Stimulated activated CD4-positive, alpha-beta T cell treated with anti-CD3 and anti-CD28 coated beads, Interleukin-2, amount 100 ng/mL, for 48 hours (primary cell): ENCODE data around the gene ACTG2.
A peak's percentile ranks its signal among the peaks of the same experiment; 100 is the strongest.
"Not testable (repeated sequence)": the region's sequence is repeated elsewhere in the genome, so short reads cannot be mapped to it uniquely, and the experiment has no call there.

ENCODE experiments used
- DNase-seq, 2 donors: peaks; one replicate each; pipeline ENCODE4 v3.0.0-alpha.2; 2020

The ACTG2 gene

DNA sequence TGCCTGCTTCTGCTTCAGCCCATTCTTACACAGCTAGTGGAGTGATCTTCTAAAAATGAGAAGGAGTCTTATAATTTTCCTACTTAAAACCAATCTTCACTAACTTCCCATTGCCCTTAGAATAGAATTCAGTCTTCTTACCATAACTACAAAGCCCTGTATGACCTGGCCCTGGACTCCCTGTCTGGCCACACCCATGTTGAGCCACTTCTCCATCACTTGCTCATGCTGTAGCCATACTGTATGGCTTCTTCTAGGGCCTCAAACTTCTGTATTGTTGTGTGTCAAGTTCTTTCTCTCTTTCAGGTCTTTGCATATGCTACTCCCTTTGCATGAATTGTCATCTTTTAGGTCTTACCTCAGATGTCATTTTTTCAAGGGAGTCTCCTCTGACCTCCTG lies 45.1 kb downstream of the ACTG2 start:
- DNase-seq = no peak

DNA sequence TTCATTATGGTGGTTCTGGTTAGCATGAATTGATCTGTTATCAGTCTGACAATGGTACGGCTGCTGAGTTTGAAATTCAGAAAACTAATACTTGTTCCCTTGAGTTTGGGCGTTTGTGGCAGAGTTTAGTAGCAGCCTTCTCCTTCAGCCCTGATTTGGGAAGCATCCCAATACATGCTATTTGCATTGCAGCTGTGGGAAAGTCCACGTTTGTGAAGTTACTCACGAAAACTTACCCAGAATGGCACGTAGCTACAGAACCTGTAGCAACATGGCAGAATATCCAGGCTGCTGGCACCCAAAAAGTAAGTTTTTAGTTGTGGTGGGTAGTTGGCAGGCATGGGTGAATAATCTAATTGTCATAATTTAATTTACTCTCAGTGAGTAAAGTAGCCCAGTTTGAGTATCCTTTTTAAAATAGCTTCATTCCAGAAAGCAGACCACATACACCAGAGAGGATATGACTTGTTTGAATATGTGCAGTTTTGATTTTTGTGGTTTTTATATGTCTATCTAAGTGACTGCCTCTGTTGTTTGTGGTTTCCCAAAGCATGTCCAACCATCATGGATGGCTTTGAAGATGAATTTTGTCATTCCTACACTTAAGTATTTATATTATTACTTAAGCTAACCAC lies 46.0 kb downstream of the ACTG2 start:
- no peak for DNase-seq

DNA sequence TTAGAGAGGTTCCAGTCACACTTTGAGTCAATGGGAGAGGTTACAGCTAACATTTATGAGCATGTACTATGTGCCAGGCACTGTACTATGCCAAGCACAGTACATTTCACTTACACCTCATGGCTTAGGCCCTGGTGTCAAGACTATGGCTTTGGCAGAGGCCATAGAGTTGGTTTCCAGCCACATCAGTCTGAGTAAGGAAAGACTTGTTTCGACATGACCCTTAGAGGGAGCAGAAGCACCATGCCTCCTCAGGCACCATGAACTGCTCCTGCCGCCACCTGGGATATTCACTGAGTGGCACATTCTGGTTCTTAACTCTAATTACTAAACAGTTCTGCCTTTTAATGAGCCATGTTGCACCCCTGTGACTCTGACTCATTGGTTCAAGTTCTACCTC lies 46.6 kb downstream of the ACTG2 start:
- DNase-seq = no peak

DNA sequence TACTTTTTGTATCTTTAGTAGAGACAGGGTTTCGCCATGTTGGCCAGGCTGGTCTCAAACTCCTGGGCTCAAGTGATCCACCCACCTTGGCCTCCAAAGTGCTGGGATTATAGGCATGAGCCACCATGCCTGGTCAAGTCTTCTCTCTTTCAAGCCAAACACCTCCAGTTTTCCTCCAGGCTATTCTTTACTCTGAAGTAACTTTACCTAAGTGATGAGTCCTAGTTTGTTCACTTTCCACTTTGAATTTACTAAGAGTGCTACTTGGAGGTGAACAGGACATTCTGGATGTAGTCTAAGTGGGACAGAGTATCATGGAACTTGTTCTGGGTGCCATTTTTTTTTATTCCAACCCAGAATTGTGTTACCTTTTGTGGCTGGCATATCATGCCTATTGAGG lies 47.3 kb downstream of the ACTG2 start:
- DNase-seq = not testable (repeated sequence)

DNA sequence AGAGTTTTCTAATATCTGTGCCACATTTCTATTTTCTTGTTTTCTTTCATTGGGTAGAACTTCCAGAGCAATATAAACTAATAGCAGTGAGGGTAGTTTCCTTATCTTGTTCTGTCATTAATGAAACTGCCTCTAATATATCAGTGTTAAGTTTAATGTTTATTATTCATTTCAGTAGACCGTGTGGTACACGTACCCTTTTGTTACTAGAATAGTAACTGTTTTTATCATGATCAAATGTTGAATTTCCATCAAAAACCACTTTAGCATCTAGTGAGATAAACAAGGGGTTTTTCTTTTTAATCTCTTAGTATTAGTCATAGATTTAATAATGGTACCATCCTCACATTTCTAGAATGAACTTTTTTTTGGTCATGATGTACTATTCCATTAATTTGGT lies 49.9 kb downstream of the ACTG2 start:
- DNase-seq = no peak

DNA sequence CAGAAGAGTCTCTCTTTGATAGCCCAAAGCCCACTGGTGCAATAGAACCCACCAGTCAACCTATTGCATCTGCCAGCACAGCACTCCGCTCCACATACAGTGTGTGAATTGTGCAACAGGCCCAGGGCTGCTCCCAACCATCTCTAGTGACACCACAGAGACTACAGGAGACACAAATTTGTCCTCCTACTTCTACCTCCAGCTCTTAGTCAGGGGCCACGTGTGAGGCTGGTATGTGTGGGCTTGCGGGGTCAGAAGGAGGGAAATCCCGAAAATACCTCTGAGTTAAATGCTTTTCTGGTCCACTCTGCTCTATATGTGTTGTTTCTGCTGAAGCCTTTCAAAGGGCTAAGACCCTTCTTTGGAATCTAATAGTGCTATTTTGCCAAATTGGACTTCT lies 51.9 kb downstream of the ACTG2 start:
- DNase-seq = no peak

DNA sequence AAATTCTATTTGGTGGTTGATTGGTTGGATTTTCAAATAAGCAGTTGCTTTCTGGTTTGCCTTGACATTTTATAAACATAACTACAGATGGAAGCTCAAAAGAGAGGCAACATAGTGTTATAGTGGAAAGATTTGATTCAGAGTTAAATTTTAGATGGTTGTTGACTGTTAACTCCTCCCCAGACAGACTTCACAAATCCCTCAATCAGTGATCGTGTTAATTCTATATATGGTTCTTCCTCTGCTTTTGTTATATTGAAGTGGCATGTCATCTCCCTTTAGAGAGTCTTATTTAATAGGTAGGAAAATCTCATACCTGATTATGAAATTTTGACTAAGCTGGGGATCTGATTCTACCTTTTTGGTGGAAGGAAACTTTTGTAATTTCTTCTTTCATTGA lies 53.4 kb downstream of the ACTG2 start:
- DNase-seq = no peak

DNA sequence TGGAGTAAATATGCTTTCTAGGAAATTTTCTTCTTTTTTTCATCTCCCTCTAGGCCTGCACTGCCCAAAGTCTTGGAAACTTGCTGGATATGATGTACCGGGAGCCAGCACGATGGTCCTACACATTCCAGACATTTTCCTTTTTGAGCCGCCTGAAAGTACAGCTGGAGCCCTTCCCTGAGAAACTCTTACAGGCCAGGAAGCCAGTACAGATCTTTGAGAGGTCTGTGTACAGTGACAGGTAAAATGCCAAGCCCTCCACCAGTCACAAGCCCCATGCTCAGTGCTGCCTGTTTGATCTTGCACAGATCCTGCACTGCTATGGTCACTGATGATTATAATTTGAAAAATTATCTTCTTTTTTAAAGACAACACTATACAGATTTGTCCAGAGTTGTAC lies 53.9 kb downstream of the ACTG2 start:
- no peak for DNase-seq

DNA sequence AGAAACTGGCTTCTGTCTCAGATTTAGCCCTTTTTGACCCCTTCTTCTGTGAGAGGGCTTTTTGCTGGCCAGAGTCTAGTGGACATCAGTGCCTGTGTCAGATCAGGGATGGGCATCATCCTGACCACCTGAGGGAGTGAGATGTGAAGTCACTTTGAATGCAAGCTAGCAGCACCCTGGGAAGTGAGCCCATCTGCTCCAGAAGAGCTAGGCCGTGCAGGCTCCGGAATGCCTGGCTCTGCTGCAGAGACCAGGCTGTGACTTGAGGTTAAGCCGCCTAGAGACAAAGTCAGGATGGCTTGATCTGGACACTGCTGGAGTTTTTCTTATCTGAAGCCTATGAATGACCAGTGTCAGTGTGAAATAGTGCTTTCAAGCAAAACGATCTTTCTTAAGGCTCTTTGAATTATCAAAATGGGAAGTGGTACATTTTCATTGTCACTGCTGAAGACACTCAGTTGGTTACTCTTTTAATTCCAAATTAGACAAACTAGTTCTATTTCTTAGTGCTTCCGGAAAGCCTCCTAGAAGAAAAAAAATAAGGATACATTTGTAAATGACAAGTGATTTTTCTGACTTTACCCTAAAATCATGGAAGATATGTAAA lies 54.7 kb downstream of the ACTG2 start:
- no peak for DNase-seq

DNA sequence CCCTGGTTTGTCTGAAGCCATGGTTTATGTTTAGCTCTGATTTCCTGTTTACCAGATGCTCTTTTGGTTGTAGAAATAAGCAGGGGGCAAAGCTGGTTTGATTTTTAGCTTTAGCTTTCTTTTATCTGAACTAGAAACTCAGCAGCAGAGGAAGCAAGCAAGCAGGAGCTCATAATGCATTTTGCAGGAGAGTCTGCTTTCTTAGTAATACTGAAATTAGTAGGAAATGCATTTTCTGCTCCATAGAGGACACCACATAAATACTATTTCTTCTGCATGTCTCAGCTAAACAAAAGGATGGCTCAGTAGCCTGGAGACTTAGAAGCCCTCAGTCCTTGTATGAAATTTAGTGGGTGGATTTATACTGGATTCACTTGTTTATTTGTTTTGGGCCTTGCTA lies 57.0 kb downstream of the ACTG2 start:
- DNase-seq = no peak

DNA sequence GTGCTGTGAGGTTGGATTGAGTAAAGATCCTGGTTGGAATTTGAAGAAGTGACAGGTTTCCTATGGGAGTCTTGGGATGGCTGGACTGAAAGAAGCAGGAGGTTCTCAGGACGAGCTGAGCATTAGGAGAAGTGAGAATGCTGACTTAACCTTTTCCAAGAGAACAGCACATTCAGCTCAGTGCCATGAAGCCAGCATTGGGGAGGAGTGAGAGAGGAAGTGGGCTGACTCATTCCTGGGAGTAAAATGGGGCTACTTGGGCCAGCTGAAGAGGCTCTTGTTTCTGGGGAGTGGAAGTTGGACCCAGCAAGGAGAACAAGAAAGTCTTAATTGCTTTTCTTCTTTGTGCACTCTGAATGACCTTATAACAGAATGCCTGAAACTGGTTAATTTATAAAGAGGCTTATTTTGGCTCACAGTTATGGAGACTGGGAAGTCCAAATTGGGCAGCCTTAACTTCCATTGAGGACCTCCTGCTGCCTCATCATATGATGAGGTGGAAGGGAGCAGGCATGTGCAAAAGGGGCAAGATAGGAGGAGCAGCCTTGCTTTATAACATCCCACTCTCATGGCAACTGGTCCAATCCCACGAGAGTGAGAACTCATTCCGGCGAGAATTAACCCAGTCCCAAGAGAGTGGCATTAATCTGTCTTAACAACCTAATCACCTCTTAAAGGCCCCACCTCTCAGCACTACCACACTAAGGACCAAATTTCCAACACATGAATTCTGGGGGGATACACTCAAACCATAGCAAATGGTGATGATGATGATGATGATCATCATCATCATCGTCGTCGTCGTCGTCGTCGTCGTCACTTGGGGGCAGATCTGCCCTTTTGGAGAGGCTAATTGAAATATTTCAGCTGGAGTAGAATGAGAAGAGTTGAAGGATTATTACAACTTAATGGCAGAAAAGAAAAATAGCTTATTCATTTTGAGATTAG lies 60.0 kb downstream of the ACTG2 start:
- no peak for DNase-seq

DNA sequence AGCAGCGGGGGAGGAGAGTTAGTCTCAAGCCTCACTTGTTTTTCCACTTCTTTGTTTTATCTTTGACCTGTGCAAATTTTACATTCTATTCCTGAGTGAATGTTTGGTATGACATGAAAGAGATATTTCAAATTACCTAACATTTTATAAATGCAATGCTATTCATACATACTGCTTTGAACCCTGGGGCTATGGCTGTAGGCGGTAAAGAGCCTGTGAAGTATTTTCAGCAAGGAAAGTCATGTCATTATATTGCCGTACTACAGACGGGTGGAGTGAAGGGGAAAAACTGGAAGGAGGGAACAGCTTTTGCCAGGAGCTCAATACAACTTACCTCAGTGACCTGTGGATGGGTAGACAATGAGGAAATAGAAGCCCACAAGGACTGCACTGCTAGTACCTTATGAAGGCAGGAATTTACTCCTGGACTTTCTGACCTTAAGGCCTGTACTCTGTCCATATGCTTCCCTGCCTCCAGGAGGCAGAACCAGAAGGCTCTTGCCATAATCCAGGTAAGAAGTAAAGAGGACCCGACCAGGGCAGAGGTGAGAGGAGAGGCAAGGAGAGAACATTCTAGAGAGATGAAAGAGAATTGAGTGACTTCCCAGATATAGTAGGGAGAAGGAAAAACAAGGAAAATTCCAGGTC lies 63.5 kb downstream of the ACTG2 start:
- no peak for DNase-seq

DNA sequence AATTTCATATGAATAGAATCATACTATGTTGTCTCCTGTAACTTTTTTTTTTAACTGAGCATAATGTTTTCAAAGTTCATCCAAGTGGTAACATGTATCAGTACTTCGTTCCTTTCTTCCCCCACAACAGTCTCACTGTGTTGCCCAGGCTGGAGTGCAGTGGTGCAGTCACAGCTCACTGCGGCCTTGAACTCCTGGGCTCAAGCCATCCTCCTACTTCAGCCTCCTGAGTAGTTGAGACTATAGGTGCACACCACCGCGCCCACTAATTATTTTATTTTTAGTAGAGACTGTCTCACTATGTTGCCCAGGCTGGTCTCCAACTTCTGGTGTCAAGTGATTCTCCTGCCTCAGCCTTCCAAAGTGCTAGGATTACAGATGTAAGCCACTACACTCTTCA lies 68.5 kb downstream of the ACTG2 start:
- DNase-seq = no peak

DNA sequence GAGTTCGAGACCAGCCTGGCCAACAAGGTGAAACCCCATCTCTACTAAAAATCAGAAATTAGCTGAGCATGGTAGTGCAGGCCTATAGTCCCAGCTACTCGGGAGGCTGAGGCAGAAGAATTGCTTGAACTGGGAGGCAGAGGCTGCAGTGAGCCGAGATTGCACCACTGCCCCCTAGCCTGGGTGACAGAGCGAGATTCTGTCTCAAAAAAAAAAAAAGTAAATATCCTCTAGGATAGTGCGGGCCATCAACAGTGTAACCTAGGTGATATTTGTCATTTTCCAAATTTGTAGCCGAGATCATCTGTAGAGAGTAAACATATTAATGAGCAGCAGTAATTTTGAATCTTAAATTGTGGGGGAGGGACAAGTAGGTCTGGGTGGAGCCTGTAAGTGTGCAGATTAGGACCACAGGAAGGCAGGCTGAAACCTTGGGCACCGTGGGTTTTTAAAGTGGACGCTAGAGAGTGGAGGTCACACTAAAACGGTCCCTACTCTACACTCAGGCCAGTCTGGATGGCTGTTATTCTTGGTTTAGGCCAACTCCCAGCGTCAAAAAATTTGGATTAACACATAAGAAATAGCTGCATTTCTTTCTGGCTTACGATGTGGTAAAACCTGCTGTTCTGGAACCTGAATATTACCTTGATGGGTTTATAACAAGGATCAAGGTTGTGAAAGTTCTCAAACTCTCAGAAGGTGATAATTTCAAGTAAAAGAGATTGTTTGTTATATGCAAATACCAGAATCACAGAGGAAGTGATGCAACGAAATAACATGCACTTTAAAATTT lies 69.2 kb downstream of the ACTG2 start:
- DNase-seq = no peak

DNA sequence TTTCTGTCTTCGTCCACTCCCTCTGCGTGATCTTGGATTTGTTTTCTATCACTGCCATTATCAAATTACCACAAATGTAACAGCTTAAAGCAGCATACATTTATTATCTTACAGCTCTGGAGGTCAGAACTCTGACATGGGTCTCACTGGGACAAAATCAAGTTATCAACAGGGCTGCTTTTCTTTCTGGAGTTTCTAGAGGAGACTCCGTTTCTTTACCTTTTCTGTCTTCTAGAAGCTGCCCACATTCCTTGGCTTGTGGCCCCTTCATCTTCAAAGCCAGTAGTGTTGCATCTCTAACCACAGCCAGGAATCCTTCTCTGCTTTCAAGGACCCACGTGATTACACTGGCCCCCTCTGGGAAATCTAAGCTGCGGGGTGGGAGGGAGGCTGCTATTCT lies 70.0 kb downstream of the ACTG2 start:
- no peak for DNase-seq

DNA sequence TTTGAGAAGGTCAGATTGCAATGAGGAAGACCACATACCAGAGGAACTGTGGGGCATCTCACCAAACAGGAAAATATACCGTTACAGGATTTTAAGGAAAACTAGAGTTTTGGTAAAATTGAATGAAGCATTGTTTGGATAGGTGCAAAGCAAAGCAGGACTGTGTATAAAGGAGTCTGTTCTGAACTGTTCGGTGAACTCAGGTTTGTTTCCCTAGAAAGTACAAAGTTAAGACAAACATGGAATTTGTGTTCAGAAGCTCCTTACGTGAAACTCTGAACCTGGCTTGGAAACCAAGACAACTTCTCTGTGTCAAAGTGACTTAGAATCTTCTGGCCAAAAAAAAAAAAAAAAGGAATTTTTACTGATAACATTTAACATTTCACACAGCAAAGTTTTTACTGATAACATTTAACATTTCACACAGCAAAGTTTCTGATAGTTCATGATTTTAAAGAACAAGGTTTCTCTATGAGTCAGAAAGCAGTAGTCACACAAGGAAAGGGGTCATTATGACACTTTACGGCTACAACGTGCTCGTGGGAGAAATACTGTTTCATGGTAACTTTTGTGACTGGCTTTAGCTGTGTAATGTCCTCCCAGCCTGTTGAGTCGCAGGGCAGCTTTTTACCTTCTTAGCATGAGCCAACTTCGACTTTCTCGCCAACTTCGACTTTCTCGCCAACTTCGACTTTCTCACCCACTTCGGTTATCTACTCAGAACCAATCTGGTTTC lies 70.7 kb downstream of the ACTG2 start:
- DNase-seq = peak in 1 of 2 donors; percentile 36

DNA sequence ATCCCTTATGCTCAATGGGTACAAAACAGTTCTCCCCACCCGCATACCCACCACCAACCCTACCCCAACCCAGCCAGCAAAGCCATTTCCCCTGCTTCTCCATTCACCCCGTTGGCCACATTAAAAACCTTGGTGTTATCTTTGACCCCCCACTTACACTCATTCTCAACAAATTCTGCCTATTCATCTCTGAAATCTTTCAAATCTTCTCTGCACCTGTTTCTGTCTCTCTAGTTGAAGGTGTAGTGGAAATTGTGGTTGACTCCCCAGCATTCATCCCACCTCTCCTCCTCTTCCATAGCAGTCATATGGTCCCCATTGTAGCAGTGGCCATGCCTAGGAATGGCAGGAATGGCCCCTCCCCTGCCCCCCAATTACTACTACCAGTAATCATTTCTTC lies 71.4 kb downstream of the ACTG2 start:
- no peak for DNase-seq

DNA sequence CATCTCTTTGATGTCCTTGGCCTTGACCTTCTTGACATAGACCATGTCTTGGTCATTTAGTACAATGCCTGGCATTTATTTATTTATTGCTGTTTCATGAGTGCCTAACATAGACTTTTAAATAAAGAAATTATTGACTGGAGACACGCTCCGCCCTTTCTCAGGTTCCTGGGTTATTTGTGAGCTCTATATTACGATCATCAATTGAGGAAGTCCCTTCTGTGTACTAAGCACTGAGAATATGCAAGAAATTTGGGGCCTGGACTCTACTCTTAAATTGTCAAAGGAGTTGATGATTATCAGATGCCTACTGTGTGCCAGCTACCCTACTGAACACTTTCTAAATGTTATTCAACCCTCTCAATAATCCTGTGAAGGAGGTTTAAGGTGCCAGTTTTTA lies 72.2 kb downstream of the ACTG2 start:
- no peak for DNase-seq

DNA sequence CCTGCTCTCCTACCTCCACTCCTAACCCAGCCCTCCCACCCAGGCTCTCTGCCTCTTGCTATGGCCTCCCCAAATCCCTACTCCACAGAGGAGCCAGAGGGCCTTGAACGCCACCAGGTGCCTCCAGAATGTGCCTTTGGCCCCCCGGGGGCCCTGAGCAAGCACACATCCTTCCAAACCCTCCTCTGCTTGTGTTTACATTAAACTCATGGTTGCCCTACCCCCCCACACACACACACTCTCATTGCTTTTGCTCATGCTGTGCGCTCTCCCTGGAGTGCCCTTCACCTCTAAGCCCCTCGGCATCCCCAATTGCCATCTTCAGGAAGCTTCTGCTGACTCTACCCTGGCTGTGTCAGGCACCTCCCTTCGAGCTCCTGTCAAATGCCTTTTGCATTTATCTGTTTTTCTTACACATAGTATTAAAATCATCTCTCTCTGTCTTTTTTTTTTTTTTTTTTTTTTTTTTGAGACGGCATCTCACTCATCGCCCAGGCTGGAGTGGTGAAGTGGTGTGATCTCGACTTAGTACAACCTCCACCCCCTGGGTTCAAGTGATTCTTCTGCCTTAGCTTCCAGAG lies 75.6 kb downstream of the ACTG2 start:
- DNase-seq = no peak

DNA sequence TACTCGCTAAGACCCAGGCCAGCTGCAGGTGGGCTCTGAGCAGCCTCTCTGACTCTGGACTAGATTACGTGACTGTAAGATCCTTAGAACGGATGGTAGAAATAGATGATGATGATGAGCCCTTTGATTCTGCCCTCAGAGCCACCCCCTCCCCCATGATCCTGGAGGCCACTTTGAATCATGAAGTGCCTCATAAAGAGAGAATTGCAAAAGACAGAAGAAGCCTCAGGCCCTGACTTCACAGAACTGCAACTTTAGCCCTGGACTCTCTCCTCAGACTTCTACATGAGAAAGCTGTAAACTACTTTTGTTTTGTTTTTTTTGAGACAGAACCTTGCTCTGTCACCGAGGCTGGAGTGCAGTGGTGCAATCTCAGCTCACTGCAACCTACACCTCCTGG lies 76.5 kb downstream of the ACTG2 start:
- no peak for DNase-seq
